Pancreas (tissue), 10 donors: Measurements from ENCODE around the gene SYMPK. TPM values are rescaled to one million over a fixed set of nuclear protein-coding genes. Genes with fewer than 3 reads are reported as not detected.

ENCODE experiments used
- ATAC-seq, 4 donors: fragments of 200-7000 bp; cut with Tn5 transposase; one replicate each; pipeline versions ENCODE4 v1.8.0 to v1.9.1; 2020; ENCODE audit warnings: mild to moderate bottlenecking in 4 of 4, moderate library complexity in 4 of 4
- DNase-seq, 6 donors: peaks; one replicate each; pipeline ENCODE4 v3.0.0-alpha.2; 2020
- FAIRE-seq: peaks from 2 replicates; lab custom pipeline; 2012; peaks lifted over from hg19 to GRCh38; lab: Jason Lieb, UNC
- H3K27ac ChIP-seq, 4 donors: fragments of 200-600 bp; sonication (generic); 1 replicate in 3 of 4; 2 replicates in 1 of 4; pipeline versions ENCODE4 v1.5.0 to v1.8.0; 2020
- H3K27me3 ChIP-seq, 4 donors: fragments of 200-600 bp; one replicate each; pipeline ENCODE4 v1.8.0; 2021
- H3K36me3 ChIP-seq, 3 donors: fragments of 200-600 bp; sonication (generic) in 1 of 3; one replicate each; pipeline versions ENCODE4 v1.5.0 to v1.8.0; 2020 to 2021
- H3K4me1 ChIP-seq, 3 donors: fragments of 200-600 bp; one replicate each; pipeline ENCODE4 v1.8.0; 2021
- H3K4me3 ChIP-seq, 4 donors: fragments of 200-600 bp; sonication (generic) in 2 of 4; one replicate each; pipeline versions ENCODE4 v1.5.0 to v1.8.0; 2020 to 2021
- H3K9me3 ChIP-seq, 4 donors: fragments of 200-600 bp; one replicate each; pipeline ENCODE4 v1.8.0; 2021
- WGBS, 2 donors: extraction: QIAGEN DNeasy Blood & Tissue Kit; methylation state at CpG; one replicate each; pipeline ENCODE4 v1.1.7; 2013; 5-methylcytosine and 5-hydroxymethylcytosine counted together
- intact Hi-C, 3 donors: fragments of 100-400 bp; cut with DNase I; formaldehyde crosslinking; loops; one replicate each; pipeline versions ENCODE4 v1.11.1 to v1.14.2; 2022
- polyA plus RNA-seq, 2 donors: library from polyadenylated mRNA; stranded (reverse); fragments of 200-250 nt; gene quantifications; one replicate each; pipeline ENCODE4 v1.2.3, GENCODE V29; 2013
- total RNA-seq, 6 donors: library from RNA; stranded (reverse); fragmentation: NEBNext Ultra II Directional in 4 of 6; extraction: Animal tissue kit (Norgen Biotek cat#: 25700) in 4 of 6; gene quantifications; one replicate each; pipeline versions ENCODE4 v1.2.1 to v1.2.4, GENCODE V29; 2021 to 2023
- TF ChIP-seq, protein P1 (sequence below), 4 donors: fragments of 200-600 bp; sonication (generic) in 3 of 4; IDR thresholded peaks; one replicate each; pipeline versions ENCODE4 v1.5.0 to v1.8.0; 2021; ENCODE audit warnings: antibody characterized with exemption in 4 of 4
- donor health status: healthy with polysubstance abuse.
- donor health status: DM: no; HTN: no; CAD: no; lungs with moderate emphysema.
- donor health status: DM: no; HTN: no; CAD: no.
- donor health status: control.
- donor health status: control.
- donor health status: Bipolar disorder and iron deficiency.
- donor health status: DM: yes; HTN: yes; CAD: no.
- donor health status: DM: no; HTN: no; CAD: no.
- donor health status: DM: no; HTN: no; CAD: no.
- donor health status: DM: yes; HTN: yes; CAD: no.

The SYMPK gene
- total and polyA plus RNA-seq, 8 donors: 25.7 to 142 (median 29.2) TPM

DNA sequence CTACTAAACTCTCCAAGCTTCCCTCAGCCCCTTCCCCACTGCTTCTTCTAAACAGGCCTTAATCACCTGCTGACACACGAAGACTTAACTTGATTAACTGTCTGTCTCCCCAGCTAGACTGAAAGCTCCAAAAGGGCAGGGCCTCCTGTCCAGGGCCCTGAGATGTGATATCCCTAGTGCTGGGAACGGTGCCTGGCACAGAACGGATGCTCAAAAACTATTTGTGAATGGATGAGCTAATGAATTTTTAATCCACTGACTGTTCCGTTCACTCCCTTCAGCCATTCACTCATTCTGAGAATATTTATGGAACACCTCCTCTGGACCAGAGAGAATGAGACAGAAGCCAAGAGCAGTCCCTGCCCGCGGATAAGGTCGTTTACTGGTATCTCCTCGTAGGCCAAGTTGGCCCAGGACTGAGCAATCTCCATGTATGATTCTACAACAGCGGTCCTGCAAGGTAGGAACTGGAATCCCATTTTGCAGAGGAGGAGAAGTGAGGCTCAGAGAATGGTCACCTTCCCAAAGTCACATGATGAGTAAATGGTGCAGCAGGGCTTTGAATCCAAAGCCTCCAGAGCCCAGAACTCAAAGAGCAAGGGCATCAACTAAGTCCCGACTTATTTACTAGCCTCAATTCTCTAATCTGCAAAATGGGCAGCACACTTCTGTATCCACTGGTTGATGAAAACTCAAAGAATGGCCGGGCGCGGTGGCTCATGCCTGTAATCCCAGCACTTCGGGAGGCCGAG lies 73.7 kb downstream of the SYMPK start:
- no peak for DNase-seq
- no peak for FAIRE-seq
- no peak for ATAC-seq
- 90 to 92% methylated on average over 15 of the region's 15 CpGs for whole genome bisulfite sequencing, 2 donors
- Histone ChIP-seq H3K36me3 (peaks cover 0 to 13% (median 6%) of the 10 kb centered on the region in 3 donors), H3K27me3 (no peaks in the 10 kb centered on the region), H3K4me1 (peaks cover 0 to 9% (median 8%) of the 10 kb centered on the region in 3 donors), H3K4me3 (no peak overlapping the region), H3K9me3 (no peaks in the 10 kb centered on the region), H3K27ac (no peak overlapping the region)
- intact Hi-C loops: no loop called here
- TF ChIP-seq, protein P1, sequence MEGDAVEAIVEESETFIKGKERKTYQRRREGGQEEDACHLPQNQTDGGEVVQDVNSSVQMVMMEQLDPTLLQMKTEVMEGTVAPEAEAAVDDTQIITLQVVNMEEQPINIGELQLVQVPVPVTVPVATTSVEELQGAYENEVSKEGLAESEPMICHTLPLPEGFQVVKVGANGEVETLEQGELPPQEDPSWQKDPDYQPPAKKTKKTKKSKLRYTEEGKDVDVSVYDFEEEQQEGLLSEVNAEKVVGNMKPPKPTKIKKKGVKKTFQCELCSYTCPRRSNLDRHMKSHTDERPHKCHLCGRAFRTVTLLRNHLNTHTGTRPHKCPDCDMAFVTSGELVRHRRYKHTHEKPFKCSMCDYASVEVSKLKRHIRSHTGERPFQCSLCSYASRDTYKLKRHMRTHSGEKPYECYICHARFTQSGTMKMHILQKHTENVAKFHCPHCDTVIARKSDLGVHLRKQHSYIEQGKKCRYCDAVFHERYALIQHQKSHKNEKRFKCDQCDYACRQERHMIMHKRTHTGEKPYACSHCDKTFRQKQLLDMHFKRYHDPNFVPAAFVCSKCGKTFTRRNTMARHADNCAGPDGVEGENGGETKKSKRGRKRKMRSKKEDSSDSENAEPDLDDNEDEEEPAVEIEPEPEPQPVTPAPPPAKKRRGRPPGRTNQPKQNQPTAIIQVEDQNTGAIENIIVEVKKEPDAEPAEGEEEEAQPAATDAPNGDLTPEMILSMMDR (IDR thresholded peaks at IDR 0.05): no peak

DNA sequence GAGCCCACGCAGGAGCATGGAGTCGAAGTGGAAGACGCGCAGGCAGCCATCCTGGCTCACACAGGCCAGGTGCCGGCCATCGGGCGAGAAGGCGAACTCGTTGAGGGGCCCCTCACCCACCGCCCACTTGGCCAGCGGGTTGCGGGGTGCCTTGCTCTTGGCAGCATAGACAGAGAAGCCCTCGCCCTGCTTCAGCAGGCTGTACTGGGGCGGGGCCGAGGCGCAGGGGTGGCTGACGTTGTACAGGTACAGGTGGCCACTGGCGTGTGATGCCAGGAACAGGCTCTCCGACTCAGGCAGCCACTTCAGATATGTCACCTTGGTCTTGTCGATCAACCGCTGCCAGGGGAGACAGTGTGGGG lies 76.4 kb downstream of the SYMPK start:
- no peaks in the 10 kb centered on the region for H3K27me3 ChIP-seq
- FAIRE-seq (no peak), ATAC-seq (no peak), DNase-seq (peak in 3 of 6 donors; percentile 45 to 81 (median 59))
- H3K4me3 ChIP-seq: no peak overlapping the region
- H3K36me3 ChIP-seq: peaks cover 0 to 13% (median 6%) of the 10 kb centered on the region in 3 donors
- WGBS, 2 donors: 91 to 94% methylated on average over 21 of the region's 21 CpGs
- H3K27ac ChIP-seq: no peak overlapping the region
- H3K4me1 ChIP-seq: peaks cover 0 to 4% (median 2%) of the 10 kb centered on the region in 3 donors
- intact Hi-C loops: no loop called here
- H3K9me3 ChIP-seq: no peaks in the 10 kb centered on the region
- TF ChIP-seq, protein P1 (IDR thresholded peaks at IDR 0.05): no peak

DNA sequence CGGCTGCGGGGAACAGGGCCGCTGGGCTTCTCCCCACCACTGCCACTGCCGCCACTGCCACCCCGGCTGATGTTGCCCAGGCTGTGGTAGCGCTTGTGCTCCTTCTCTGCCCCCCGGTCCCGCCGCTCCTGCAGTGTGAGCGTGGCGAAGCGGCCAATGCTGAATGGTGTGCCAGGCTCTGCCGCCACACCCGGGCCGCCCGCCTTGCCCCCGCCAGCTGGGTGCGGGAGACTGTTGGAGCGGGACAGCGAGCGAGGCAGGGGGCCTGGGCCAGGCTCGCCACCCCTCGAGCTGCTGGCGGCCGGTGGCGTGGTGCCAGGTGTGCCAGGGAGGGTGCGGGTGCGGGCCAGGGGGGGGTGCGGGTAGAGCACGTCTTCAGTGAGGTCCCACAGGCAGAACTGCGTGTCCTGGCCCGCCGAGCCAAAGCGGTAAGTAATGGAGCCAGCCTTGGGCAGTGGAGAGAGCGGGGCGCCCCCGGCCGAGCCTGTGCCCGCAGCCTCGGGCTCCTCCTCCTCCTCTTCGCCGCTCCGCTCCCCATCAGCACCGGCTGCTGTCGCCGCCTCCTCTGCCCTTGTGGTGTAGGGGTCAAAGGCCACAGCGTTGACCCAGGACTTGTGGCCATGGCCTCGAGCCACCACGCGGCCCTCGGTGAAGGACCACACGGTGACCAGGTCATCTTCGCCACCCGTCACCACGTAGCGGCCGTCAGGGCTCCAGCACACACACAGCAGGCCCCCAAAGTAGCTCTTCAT lies 77.0 kb downstream of the SYMPK start:
- DNase-seq (peak in 3 of 6 donors; percentile 59 to 82 (median 67)), ATAC-seq (no peak), FAIRE-seq (no peak)
- H3K27ac ChIP-seq: no peak overlapping the region
- H3K4me1 ChIP-seq: peaks cover 0 to under 1% (median 0%) of the 10 kb centered on the region in 3 donors
- no peaks in the 10 kb centered on the region for H3K9me3 ChIP-seq
- TF ChIP-seq, protein P1 (IDR thresholded peaks at IDR 0.05): no peak
- 92 to 93% methylated on average over 50 to 57 of the region's 57 CpGs for WGBS, 2 donors
- H3K27me3 ChIP-seq: no peaks in the 10 kb centered on the region
- intact Hi-C loops: no loop called here
- H3K36me3 ChIP-seq: peaks cover 0 to 13% (median 6%) of the 10 kb centered on the region in 3 donors
- no peak overlapping the region for H3K4me3 ChIP-seq

- Histone ChIP-seq H3K36me3 (peaks cover 0 to 13% (median 6%) of the 10 kb centered on the region in 3 donors), H3K9me3 (no peaks in the 10 kb centered on the region), H3K27ac (no peak overlapping the region), H3K27me3 (no peaks in the 10 kb centered on the region), H3K4me1 (peaks cover 0 to 5% (median 0%) of the 10 kb centered on the region in 3 donors), H3K4me3 (no peak overlapping the region)
- FAIRE-seq (no peak), DNase-seq (no peak), ATAC-seq (no peak)
- 78 to 80% methylated on average over 5 of the region's 5 CpGs for WGBS, 2 donors
- intact Hi-C loops: no loop called here
- TF ChIP-seq, protein P1 (IDR thresholded peaks at IDR 0.05): no peak
Observed at GRCh38 chr19:45785097-45785496, 77.8 kb downstream of the SYMPK start.
